ENCODE data around the gene KRTAP9-2. TPM values are rescaled to one million over a fixed set of nuclear protein-coding genes. Genes with fewer than 3 reads are reported as not detected.
"Not testable (repeated sequence)": the region's sequence is repeated elsewhere in the genome, so short reads cannot be mapped to it uniquely, and the experiment has no call there.

KRTAP9-2 gene
- polyA plus RNA-seq, 1 donor (not counting 4 experiments of a cell fraction or from before 2014, with no cell fraction given) = not detected

GRCh38 chr17:41265078-41265477 lies 38.6 kb downstream of the KRTAP9-2 start, which contains the start of gene KRTAP9-6:
TSS of gene KRTAP9-6 (plus strand) at chr17:41265378. CDS start at chr17:41265378, 0 bp downstream.
- Histone ChIP-seq H3K9me1 (ENCODE audit: control insufficient read depth, extremely low read depth, insufficient read depth, low read length) (no peaks in the 10 kb centered on the region), H3K27ac (ENCODE audit: control insufficient read depth, insufficient read depth, low read length) (no peak within 1 kb of the TSS), H3K4me3 (ENCODE audit: control insufficient read depth in 2 of 3, extremely low read depth in 1 of 3, insufficient read depth in 2 of 3, low read depth in 1 of 3, low read length in 3 of 3) (no peak within 1 kb of the TSS), H3K9me3 (ENCODE audit: control insufficient read depth, low read depth, low read length) (no peaks in the 10 kb centered on the region), H3K27me3 (ENCODE audit: control insufficient read depth, extremely low read depth, insufficient read depth, low read length) (peaks cover 3% of the 10 kb centered on the region), H3K9ac (ENCODE audit: control insufficient read depth, extremely low read depth, insufficient read depth, low read length) (no peak within 1 kb of the TSS), H3K4me2 (ENCODE audit: control insufficient read depth, extremely low read depth, insufficient read depth, low read depth, low read length) (no peak within 1 kb of the TSS), H3K4me1 (ENCODE audit: control insufficient read depth, extremely low read depth, insufficient read depth, low read length) (no peaks in the 10 kb centered on the region), H3K79me2 (ENCODE audit: control insufficient read depth, insufficient read depth, low read length) (no peaks in the 10 kb centered on the region), H4K20me1 (ENCODE audit: control insufficient read depth, extremely low read depth, insufficient read depth, low read length) (no peaks in the 10 kb centered on the region), H2AFZ (ENCODE audit: control insufficient read depth, low read length) (no peak within 1 kb of the TSS), H3K36me3 (ENCODE audit: control insufficient read depth in 2 of 2, extremely low read depth in 1 of 2, insufficient read depth in 2 of 2, low read length in 2 of 2) (no peaks in the 10 kb centered on the region)
- TF ChIP-seq, protein P1, sequence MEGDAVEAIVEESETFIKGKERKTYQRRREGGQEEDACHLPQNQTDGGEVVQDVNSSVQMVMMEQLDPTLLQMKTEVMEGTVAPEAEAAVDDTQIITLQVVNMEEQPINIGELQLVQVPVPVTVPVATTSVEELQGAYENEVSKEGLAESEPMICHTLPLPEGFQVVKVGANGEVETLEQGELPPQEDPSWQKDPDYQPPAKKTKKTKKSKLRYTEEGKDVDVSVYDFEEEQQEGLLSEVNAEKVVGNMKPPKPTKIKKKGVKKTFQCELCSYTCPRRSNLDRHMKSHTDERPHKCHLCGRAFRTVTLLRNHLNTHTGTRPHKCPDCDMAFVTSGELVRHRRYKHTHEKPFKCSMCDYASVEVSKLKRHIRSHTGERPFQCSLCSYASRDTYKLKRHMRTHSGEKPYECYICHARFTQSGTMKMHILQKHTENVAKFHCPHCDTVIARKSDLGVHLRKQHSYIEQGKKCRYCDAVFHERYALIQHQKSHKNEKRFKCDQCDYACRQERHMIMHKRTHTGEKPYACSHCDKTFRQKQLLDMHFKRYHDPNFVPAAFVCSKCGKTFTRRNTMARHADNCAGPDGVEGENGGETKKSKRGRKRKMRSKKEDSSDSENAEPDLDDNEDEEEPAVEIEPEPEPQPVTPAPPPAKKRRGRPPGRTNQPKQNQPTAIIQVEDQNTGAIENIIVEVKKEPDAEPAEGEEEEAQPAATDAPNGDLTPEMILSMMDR (optimal IDR thresholded peaks at IDR 0.05 in 1 of 3, IDR thresholded peaks at IDR 0.05 in 1 of 3, conservative IDR thresholded peaks at IDR 0.05 in 1 of 3; ENCODE audit: extremely low read depth in 1 of 3, insufficient read depth in 2 of 3, low read length in 3 of 3) = no peak
- no peak for TF ChIP-seq EZH2 (IDR thresholded peaks at IDR 0.05; ENCODE audit: low read length)
- FAIRE-seq = no peak
- dilution Hi-C loops (cut with MboI; ENCODE audit: extremely low pct_ligation_motif_present, low sequenced_read_pairs) = no loop called here
- DNase-seq (ENCODE audit: low read depth, low spot score) = no peak

- Histone ChIP-seq H3K36me3 (ENCODE audit: control insufficient read depth in 2 of 2, extremely low read depth in 1 of 2, insufficient read depth in 2 of 2, low read length in 2 of 2) (no peaks in the 10 kb centered on the region), H4K20me1 (ENCODE audit: control insufficient read depth, extremely low read depth, insufficient read depth, low read length) (no peaks in the 10 kb centered on the region), H2AFZ (ENCODE audit: control insufficient read depth, low read length) (no peak overlapping the region), H3K79me2 (ENCODE audit: control insufficient read depth, insufficient read depth, low read length) (no peaks in the 10 kb centered on the region), H3K9me3 (ENCODE audit: control insufficient read depth, low read depth, low read length) (no peaks in the 10 kb centered on the region), H3K27me3 (ENCODE audit: control insufficient read depth, extremely low read depth, insufficient read depth, low read length) (peaks cover 3% of the 10 kb centered on the region), H3K9ac (ENCODE audit: control insufficient read depth, extremely low read depth, insufficient read depth, low read length) (no peak overlapping the region), H3K9me1 (ENCODE audit: control insufficient read depth, extremely low read depth, insufficient read depth, low read length) (no peaks in the 10 kb centered on the region), H3K4me1 (ENCODE audit: control insufficient read depth, extremely low read depth, insufficient read depth, low read length) (no peaks in the 10 kb centered on the region), H3K27ac (ENCODE audit: control insufficient read depth, insufficient read depth, low read length) (no peak overlapping the region), H3K4me2 (ENCODE audit: control insufficient read depth, extremely low read depth, insufficient read depth, low read depth, low read length) (no peak overlapping the region), H3K4me3 (ENCODE audit: control insufficient read depth in 2 of 3, extremely low read depth in 1 of 3, insufficient read depth in 2 of 3, low read depth in 1 of 3, low read length in 3 of 3) (no peak overlapping the region)
- FAIRE-seq (no peak), DNase-seq (ENCODE audit: low read depth, low spot score) (no peak)
- dilution Hi-C loops (cut with MboI; ENCODE audit: extremely low pct_ligation_motif_present, low sequenced_read_pairs) = no loop called here
- TF ChIP-seq, protein P1 (optimal IDR thresholded peaks at IDR 0.05 in 1 of 3, IDR thresholded peaks at IDR 0.05 in 1 of 3, conservative IDR thresholded peaks at IDR 0.05 in 1 of 3; ENCODE audit: extremely low read depth in 1 of 3, insufficient read depth in 2 of 3, low read length in 3 of 3) = no peak
- no peak for TF ChIP-seq EZH2 (IDR thresholded peaks at IDR 0.05; ENCODE audit: low read length)
These were observed 41.3 kb downstream of the KRTAP9-2 start for GRCh38 chr17:41267711-41268110.

DNA sequence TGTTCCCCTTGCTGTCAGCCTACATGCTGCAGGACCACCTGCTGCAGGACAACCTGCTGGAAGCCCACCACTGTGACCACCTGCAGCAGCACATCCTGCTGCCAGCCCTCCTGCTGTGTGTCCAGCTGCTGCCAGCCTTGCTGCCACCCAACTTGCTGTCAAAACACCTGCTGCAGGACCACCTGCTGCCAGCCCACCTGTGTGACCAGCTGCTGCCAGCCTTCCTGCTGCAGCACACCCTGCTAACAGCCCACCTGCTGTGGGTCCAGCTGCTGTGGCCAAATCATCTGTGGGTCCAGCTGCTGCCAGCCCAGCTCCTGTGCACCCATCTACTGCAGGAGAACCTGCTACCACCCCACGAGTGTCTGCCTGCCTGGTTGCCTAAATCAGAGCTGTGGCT lies 44.9 kb downstream of the KRTAP9-2 start:
- H2AFZ ChIP-seq (ENCODE audit: control insufficient read depth, low read length); H3K27ac ChIP-seq (ENCODE audit: control insufficient read depth, insufficient read depth, low read length); H3K4me3 ChIP-seq (ENCODE audit: control insufficient read depth in 2 of 3, extremely low read depth in 1 of 3, insufficient read depth in 2 of 3, low read depth in 1 of 3, low read length in 3 of 3); DNase-seq (ENCODE audit: low read depth, low spot score); FAIRE-seq; H3K4me2 ChIP-seq (ENCODE audit: control insufficient read depth, extremely low read depth, insufficient read depth, low read depth, low read length); H3K4me1 ChIP-seq (ENCODE audit: control insufficient read depth, extremely low read depth, insufficient read depth, low read length); H3K79me2 ChIP-seq (ENCODE audit: control insufficient read depth, insufficient read depth, low read length); H3K27me3 ChIP-seq (ENCODE audit: control insufficient read depth, extremely low read depth, insufficient read depth, low read length); H3K9me1 ChIP-seq (ENCODE audit: control insufficient read depth, extremely low read depth, insufficient read depth, low read length); H3K9ac ChIP-seq (ENCODE audit: control insufficient read depth, extremely low read depth, insufficient read depth, low read length); dilution Hi-C loops (cut with MboI; ENCODE audit: extremely low pct_ligation_motif_present, low sequenced_read_pairs); H4K20me1 ChIP-seq (ENCODE audit: control insufficient read depth, extremely low read depth, insufficient read depth, low read length); H3K9me3 ChIP-seq (ENCODE audit: control insufficient read depth, low read depth, low read length); H3K36me3 ChIP-seq (ENCODE audit: control insufficient read depth in 2 of 2, extremely low read depth in 1 of 2, insufficient read depth in 2 of 2, low read length in 2 of 2): not testable (repeated sequence)

Measured in keratinocyte (primary cell).